H1 (cell line): Measurements from ENCODE around the gene IGSF9B. TPM values are rescaled to one million over a fixed set of nuclear protein-coding genes. Genes with fewer than 3 reads are reported as not detected.

Experiments used
- BRCA1 ChIP-seq: IDR thresholded peaks from 2 replicates; pipeline ENCODE4 v1.6.1; 2012; ENCODE audit warnings: low read depth, low read length, improper control_type of control experiment
- RXRA ChIP-seq: IDR thresholded peaks from 2 replicates; pipeline ENCODE4 v1.6.1; 2011; ENCODE audit warnings: low read depth, mild to moderate bottlenecking, low read length, moderate library complexity; ENCODE audit not compliant: insufficient read depth
- SIX5 ChIP-seq: IDR thresholded peaks from 2 replicates; pipeline ENCODE4 v1.6.1; 2011; ENCODE audit warnings: mild to moderate bottlenecking, low read depth, low read length
- SP1 ChIP-seq: IDR thresholded peaks from 2 replicates; pipeline ENCODE4 v1.6.1; 2011; ENCODE audit warnings: low read depth, low read length
- YY1 ChIP-seq: IDR thresholded peaks from 2 replicates; pipeline ENCODE4 v1.6.1; 2011; ENCODE audit warnings: low read depth, mild to moderate bottlenecking, low read length
- polyA plus RNA-seq, 7 experiments: library from polyadenylated mRNA; depleted of rRNA in 3 of 7; stranded (reverse) in 5 of 7; unstranded in 2 of 7; fragments of >200 nt in 5 of 7; fragments of 200-250 nt in 2 of 7; gene quantifications; 1 replicate in 5 of 7; 2 replicates in 1 of 7; 4 replicates in 1 of 7; pipeline versions ENCODE4 v1.2.1 to v1.2.3, GENCODE V29; 2011 to 2013; ENCODE audit warnings: missing spikeins in 2 of 7, mixed read lengths in 2 of 7
- total RNA-seq: library from RNA; stranded (reverse); fragmentation: NEBNext Ultra II Directional; extraction: Animal tissue kit (Norgen Biotek cat#: 25700); gene quantifications from 2 replicates; pipeline ENCODE4 v1.2.1, GENCODE V29; 2021
- TF ChIP-seq, protein P1 (sequence below): fragments of 300-600 bp; sonication (generic); IDR thresholded peaks from 2 replicates; pipeline ENCODE4 v1.7.1; 2012; ENCODE audit warnings: low read length, moderate library complexity, mild to moderate bottlenecking, inconsistent platforms; ENCODE audit not compliant: insufficient replicate concordance
- TF ChIP-seq, protein P2 (sequence below): IDR thresholded peaks from 2 replicates; pipeline ENCODE4 v1.6.1; 2012; ENCODE audit warnings: inconsistent platforms
- TF ChIP-seq, protein P3 (sequence below), 3 experiments: IDR thresholded peaks; 1 replicate in 2 of 3; 2 replicates in 1 of 3; pipeline versions ENCODE4 v1.5.1 to v1.6.1; 2011; ENCODE audit warnings: low read length in 3 of 3, mild to moderate bottlenecking in 3 of 3, inconsistent platforms in 2 of 3, low read depth in 1 of 3, moderate library complexity in 1 of 3; ENCODE audit not compliant: insufficient read depth in 1 of 3; ENCODE audit errors: control extremely low read depth in 1 of 3
- TF ChIP-seq, protein P4 (sequence below): IDR thresholded peaks from 2 replicates; pipeline ENCODE4 v1.6.1; 2012; ENCODE audit warnings: inconsistent platforms

IGSF9B gene
- total and polyA plus RNA-seq, 2 of the 8 experiments (the other 6 are each of a cell fraction or from before 2014, with no cell fraction given), result 16.5 to 49.2 TPM

DNA sequence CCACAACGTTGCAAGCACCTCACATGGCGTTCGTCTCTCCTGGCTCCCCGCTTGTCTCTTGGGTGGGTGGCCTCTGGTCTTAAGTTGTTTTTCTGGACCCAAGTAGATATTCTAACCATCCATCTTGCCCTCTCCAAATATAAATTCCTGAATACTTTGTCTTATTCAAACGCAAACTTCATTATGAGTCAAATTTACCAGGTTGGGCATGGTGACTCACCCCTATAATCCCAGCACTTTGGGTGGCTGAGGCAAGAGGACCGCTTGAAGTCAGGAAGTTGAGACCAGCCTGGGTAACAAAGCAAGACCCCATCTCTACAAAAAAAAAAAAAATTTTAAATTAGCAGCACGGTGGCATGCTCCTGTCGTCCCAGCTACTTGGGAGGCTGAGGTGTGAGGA, 5.1 kb upstream of the IGSF9B start (continued):
- TF ChIP-seq, protein P1, sequence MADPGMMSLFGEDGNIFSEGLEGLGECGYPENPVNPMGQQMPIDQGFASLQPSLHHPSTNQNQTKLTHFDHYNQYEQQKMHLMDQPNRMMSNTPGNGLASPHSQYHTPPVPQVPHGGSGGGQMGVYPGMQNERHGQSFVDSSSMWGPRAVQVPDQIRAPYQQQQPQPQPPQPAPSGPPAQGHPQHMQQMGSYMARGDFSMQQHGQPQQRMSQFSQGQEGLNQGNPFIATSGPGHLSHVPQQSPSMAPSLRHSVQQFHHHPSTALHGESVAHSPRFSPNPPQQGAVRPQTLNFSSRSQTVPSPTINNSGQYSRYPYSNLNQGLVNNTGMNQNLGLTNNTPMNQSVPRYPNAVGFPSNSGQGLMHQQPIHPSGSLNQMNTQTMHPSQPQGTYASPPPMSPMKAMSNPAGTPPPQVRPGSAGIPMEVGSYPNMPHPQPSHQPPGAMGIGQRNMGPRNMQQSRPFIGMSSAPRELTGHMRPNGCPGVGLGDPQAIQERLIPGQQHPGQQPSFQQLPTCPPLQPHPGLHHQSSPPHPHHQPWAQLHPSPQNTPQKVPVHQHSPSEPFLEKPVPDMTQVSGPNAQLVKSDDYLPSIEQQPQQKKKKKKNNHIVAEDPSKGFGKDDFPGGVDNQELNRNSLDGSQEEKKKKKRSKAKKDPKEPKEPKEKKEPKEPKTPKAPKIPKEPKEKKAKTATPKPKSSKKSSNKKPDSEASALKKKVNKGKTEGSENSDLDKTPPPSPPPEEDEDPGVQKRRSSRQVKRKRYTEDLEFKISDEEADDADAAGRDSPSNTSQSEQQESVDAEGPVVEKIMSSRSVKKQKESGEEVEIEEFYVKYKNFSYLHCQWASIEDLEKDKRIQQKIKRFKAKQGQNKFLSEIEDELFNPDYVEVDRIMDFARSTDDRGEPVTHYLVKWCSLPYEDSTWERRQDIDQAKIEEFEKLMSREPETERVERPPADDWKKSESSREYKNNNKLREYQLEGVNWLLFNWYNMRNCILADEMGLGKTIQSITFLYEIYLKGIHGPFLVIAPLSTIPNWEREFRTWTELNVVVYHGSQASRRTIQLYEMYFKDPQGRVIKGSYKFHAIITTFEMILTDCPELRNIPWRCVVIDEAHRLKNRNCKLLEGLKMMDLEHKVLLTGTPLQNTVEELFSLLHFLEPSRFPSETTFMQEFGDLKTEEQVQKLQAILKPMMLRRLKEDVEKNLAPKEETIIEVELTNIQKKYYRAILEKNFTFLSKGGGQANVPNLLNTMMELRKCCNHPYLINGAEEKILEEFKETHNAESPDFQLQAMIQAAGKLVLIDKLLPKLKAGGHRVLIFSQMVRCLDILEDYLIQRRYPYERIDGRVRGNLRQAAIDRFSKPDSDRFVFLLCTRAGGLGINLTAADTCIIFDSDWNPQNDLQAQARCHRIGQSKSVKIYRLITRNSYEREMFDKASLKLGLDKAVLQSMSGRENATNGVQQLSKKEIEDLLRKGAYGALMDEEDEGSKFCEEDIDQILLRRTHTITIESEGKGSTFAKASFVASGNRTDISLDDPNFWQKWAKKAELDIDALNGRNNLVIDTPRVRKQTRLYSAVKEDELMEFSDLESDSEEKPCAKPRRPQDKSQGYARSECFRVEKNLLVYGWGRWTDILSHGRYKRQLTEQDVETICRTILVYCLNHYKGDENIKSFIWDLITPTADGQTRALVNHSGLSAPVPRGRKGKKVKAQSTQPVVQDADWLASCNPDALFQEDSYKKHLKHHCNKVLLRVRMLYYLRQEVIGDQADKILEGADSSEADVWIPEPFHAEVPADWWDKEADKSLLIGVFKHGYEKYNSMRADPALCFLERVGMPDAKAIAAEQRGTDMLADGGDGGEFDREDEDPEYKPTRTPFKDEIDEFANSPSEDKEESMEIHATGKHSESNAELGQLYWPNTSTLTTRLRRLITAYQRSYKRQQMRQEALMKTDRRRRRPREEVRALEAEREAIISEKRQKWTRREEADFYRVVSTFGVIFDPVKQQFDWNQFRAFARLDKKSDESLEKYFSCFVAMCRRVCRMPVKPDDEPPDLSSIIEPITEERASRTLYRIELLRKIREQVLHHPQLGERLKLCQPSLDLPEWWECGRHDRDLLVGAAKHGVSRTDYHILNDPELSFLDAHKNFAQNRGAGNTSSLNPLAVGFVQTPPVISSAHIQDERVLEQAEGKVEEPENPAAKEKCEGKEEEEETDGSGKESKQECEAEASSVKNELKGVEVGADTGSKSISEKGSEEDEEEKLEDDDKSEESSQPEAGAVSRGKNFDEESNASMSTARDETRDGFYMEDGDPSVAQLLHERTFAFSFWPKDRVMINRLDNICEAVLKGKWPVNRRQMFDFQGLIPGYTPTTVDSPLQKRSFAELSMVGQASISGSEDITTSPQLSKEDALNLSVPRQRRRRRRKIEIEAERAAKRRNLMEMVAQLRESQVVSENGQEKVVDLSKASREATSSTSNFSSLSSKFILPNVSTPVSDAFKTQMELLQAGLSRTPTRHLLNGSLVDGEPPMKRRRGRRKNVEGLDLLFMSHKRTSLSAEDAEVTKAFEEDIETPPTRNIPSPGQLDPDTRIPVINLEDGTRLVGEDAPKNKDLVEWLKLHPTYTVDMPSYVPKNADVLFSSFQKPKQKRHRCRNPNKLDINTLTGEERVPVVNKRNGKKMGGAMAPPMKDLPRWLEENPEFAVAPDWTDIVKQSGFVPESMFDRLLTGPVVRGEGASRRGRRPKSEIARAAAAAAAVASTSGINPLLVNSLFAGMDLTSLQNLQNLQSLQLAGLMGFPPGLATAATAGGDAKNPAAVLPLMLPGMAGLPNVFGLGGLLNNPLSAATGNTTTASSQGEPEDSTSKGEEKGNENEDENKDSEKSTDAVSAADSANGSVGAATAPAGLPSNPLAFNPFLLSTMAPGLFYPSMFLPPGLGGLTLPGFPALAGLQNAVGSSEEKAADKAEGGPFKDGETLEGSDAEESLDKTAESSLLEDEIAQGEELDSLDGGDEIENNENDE, result no peak
- TF ChIP-seq, protein P2, sequence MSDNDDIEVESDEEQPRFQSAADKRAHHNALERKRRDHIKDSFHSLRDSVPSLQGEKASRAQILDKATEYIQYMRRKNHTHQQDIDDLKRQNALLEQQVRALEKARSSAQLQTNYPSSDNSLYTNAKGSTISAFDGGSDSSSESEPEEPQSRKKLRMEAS, result no peak
- TF ChIP-seq BRCA1 (no peak), YY1 (no peak), RXRA (no peak), SIX5 (no peak), SP1 (no peak)
- TF ChIP-seq, protein P3, sequence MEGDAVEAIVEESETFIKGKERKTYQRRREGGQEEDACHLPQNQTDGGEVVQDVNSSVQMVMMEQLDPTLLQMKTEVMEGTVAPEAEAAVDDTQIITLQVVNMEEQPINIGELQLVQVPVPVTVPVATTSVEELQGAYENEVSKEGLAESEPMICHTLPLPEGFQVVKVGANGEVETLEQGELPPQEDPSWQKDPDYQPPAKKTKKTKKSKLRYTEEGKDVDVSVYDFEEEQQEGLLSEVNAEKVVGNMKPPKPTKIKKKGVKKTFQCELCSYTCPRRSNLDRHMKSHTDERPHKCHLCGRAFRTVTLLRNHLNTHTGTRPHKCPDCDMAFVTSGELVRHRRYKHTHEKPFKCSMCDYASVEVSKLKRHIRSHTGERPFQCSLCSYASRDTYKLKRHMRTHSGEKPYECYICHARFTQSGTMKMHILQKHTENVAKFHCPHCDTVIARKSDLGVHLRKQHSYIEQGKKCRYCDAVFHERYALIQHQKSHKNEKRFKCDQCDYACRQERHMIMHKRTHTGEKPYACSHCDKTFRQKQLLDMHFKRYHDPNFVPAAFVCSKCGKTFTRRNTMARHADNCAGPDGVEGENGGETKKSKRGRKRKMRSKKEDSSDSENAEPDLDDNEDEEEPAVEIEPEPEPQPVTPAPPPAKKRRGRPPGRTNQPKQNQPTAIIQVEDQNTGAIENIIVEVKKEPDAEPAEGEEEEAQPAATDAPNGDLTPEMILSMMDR (IDR thresholded peaks at IDR 0.05; ENCODE audit: control extremely low read depth in 1 of 3, insufficient read depth in 1 of 3, low read depth in 1 of 3, low read length in 3 of 3), result no peak
- TF ChIP-seq, protein P4, sequence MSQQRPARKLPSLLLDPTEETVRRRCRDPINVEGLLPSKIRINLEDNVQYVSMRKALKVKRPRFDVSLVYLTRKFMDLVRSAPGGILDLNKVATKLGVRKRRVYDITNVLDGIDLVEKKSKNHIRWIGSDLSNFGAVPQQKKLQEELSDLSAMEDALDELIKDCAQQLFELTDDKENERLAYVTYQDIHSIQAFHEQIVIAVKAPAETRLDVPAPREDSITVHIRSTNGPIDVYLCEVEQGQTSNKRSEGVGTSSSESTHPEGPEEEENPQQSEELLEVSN, result no peak
